Pons (tissue), 1 donor: ENCODE measurements around the gene GLDC.

Experiments used
- DNase-seq: peaks from one replicate; pipeline ENCODE4 v3.0.0-alpha.2; 2016; ENCODE audit warnings: low spot score

The GLDC gene

GRCh38 chr9:6620353-6620752 is 25.2 kb downstream of the GLDC start:
- no peak for DNase-seq

- no peak for DNase-seq
These were observed 25.6 kb downstream of the GLDC start for GRCh38 chr9:6619909-6620308.

GRCh38 chr9:6616951-6617602 is 28.5 kb downstream of the GLDC start:
- peak; percentile 8 for DNase-seq

GRCh38 chr9:6614489-6614888 is 31.0 kb downstream of the GLDC start:
- no peak for DNase-seq

GRCh38 chr9:6611865-6612264 is 33.7 kb downstream of the GLDC start:
- DNase-seq: no peak

GRCh38 chr9:6610073-6610472 is 35.5 kb downstream of the GLDC start:
- DNase-seq: no peak

- no peak for DNase-seq
These were observed 36.0 kb downstream of the GLDC start for GRCh38 chr9:6609497-6610016.

GRCh38 chr9:6605202-6605601 is 40.3 kb downstream of the GLDC start:
- DNase-seq: no peak

GRCh38 chr9:6600426-6600825 is 45.1 kb downstream of the GLDC start:
- no peak for DNase-seq

GRCh38 chr9:6600006-6600405 is 45.5 kb downstream of the GLDC start:
- DNase-seq: no peak

GRCh38 chr9:6598249-6598725 is 47.2 kb downstream of the GLDC start:
- DNase-seq: no peak

- no peak for DNase-seq
These were observed 52.7 kb downstream of the GLDC start for GRCh38 chr9:6592791-6593190.

GRCh38 chr9:6592231-6592630 is 53.3 kb downstream of the GLDC start:
- DNase-seq: no peak

GRCh38 chr9:6590772-6591384 is 54.7 kb downstream of the GLDC start:
- no peak for DNase-seq

GRCh38 chr9:6590334-6590733 is 55.2 kb downstream of the GLDC start:
- peak; percentile 75 for DNase-seq

GRCh38 chr9:6584881-6585597 is 60.5 kb downstream of the GLDC start:
- DNase-seq: peak; percentile 58

GRCh38 chr9:6581253-6581652 is 64.3 kb downstream of the GLDC start:
- no peak for DNase-seq

- no peak for DNase-seq
These were observed 65.9 kb downstream of the GLDC start for GRCh38 chr9:6579613-6580012.

- peak; percentile 93 for DNase-seq
These were observed 68.5 kb downstream of the GLDC start for GRCh38 chr9:6576987-6577386.

GRCh38 chr9:6575324-6576034 is 70.0 kb downstream of the GLDC start:
- DNase-seq: no peak

- DNase-seq: peak; percentile 88
These were observed 78.4 kb downstream of the GLDC start for GRCh38 chr9:6567140-6567591.
